Ishikawa (cell line): ENCODE results near the gene TCFL5.

Experiments
- CEBPB ChIP-seq: IDR thresholded peaks from 2 replicates; pipeline ENCODE4 v1.6.1; 2012
- CREB1 ChIP-seq: IDR thresholded peaks from 2 replicates; pipeline ENCODE4 v1.6.1; 2012; ENCODE audit warnings: low read depth
- EGR1 ChIP-seq: IDR thresholded peaks from 2 replicates; pipeline ENCODE4 v1.6.1; 2012
- EP300 ChIP-seq: IDR thresholded peaks from 2 replicates; pipeline ENCODE4 v1.6.1; 2012; ENCODE audit warnings: borderline replicate concordance
- FOXM1 ChIP-seq: IDR thresholded peaks from 2 replicates; pipeline ENCODE4 v1.6.1; 2012; ENCODE audit warnings: low read depth, borderline replicate concordance
- NFIC ChIP-seq: IDR thresholded peaks from 2 replicates; pipeline ENCODE4 v1.6.1; 2012
- RAD21 ChIP-seq: IDR thresholded peaks from 2 replicates; pipeline ENCODE4 v1.6.1; 2012; ENCODE audit warnings: low read depth
- TAF1 ChIP-seq: IDR thresholded peaks from 2 replicates; pipeline ENCODE4 v1.6.1; 2012; ENCODE audit warnings: low read depth, mild to moderate bottlenecking
- TCF12 ChIP-seq: IDR thresholded peaks from 2 replicates; pipeline ENCODE4 v1.6.1; 2012; ENCODE audit warnings: low read depth
- YY1 ChIP-seq: IDR thresholded peaks from 2 replicates; pipeline ENCODE4 v1.6.1; 2012; ENCODE audit warnings: low read depth
- ZBTB7A ChIP-seq: IDR thresholded peaks from 2 replicates; pipeline ENCODE4 v1.6.1; 2012; ENCODE audit warnings: low read depth
- TF ChIP-seq, protein P1 (sequence below): IDR thresholded peaks from 2 replicates; pipeline ENCODE4 v1.6.1; 2012
- TF ChIP-seq, protein P2 (sequence below): IDR thresholded peaks from 2 replicates; pipeline ENCODE4 v1.6.1; 2012; ENCODE audit warnings: low read depth, mild to moderate bottlenecking
- TF ChIP-seq, protein P3 (sequence below): IDR thresholded peaks from 2 replicates; pipeline ENCODE4 v1.6.1; 2012

DNA sequence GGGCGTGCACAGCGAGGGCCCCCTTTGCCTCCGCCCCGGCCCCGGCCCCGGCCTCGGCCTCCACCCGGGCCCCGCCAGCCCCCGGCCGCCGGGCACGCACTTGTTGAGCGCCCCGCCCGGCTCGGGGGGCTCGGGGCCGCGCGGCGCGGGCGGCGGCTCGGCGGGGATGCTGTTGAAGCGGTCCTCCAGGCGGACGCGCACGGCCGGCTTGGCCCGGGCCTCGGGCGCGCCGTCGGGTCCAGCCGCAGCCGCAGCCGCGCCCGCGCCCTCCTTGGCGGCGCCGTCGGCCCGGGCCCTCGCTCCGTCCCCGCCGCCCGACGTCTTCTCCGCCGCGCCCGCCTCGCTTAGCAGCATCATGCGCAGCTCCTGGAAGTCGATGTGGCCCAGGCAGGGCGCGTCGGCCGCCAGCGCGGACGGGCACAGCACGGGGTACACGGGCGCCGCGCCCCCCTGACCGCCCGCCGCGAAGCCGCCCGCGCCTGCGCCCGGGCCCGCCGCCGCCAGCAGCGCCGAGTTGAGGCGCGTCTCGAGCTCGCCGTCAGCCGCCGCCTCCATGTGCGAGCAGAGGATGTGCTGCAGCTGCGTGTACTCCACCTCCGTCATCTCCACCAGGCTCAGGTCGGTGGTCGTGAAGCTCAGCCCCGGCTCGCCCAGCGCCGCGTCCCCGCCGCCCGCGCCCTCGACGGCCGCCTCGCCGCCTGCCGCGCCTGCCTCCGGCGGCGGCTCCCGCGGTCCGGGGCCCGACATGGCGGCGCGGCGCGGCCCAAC is 514 bp downstream of the TCFL5 start:
- 0 out of 2 replicates have a peak, but pooled peaks have one; percentile 3 for TF ChIP-seq TCF12
- TF ChIP-seq, protein P1, sequence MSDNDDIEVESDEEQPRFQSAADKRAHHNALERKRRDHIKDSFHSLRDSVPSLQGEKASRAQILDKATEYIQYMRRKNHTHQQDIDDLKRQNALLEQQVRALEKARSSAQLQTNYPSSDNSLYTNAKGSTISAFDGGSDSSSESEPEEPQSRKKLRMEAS = no peak
- TF ChIP-seq CEBPB = no peak
- TF ChIP-seq NFIC = no peak
- TF ChIP-seq YY1 = no peak
- TF ChIP-seq ZBTB7A = no peak
- no peak for TF ChIP-seq RAD21
- peak; percentile 6; the same call in 1 of the 2 replicates for TF ChIP-seq EP300
- no peak for TF ChIP-seq CREB1
- TF ChIP-seq, protein P2, sequence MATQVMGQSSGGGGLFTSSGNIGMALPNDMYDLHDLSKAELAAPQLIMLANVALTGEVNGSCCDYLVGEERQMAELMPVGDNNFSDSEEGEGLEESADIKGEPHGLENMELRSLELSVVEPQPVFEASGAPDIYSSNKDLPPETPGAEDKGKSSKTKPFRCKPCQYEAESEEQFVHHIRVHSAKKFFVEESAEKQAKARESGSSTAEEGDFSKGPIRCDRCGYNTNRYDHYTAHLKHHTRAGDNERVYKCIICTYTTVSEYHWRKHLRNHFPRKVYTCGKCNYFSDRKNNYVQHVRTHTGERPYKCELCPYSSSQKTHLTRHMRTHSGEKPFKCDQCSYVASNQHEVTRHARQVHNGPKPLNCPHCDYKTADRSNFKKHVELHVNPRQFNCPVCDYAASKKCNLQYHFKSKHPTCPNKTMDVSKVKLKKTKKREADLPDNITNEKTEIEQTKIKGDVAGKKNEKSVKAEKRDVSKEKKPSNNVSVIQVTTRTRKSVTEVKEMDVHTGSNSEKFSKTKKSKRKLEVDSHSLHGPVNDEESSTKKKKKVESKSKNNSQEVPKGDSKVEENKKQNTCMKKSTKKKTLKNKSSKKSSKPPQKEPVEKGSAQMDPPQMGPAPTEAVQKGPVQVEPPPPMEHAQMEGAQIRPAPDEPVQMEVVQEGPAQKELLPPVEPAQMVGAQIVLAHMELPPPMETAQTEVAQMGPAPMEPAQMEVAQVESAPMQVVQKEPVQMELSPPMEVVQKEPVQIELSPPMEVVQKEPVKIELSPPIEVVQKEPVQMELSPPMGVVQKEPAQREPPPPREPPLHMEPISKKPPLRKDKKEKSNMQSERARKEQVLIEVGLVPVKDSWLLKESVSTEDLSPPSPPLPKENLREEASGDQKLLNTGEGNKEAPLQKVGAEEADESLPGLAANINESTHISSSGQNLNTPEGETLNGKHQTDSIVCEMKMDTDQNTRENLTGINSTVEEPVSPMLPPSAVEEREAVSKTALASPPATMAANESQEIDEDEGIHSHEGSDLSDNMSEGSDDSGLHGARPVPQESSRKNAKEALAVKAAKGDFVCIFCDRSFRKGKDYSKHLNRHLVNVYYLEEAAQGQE = no peak
- TF ChIP-seq EGR1 = no peak
- TF ChIP-seq, protein P3, sequence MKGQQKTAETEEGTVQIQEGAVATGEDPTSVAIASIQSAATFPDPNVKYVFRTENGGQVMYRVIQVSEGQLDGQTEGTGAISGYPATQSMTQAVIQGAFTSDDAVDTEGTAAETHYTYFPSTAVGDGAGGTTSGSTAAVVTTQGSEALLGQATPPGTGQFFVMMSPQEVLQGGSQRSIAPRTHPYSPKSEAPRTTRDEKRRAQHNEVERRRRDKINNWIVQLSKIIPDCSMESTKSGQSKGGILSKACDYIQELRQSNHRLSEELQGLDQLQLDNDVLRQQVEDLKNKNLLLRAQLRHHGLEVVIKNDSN = no peak
- no peak for TF ChIP-seq FOXM1
- TF ChIP-seq TAF1 = no peak
